Peyer's patch (tissue), 4 donors: ENCODE results near the gene LRRK1. TPM values are rescaled to one million over a fixed set of nuclear protein-coding genes. Genes with fewer than 3 reads are reported as not detected.

Source experiments
- DNase-seq, 3 donors: peaks; one replicate each; pipeline ENCODE4 v3.0.0-alpha.2; 2017 to 2019
- H3K27ac ChIP-seq, 4 donors: fragments of 200-600 bp; sonication (generic); one replicate each; pipeline ENCODE4 v1.5.1; 2016 to 2019
- H3K27me3 ChIP-seq, 2 donors: fragments of 200-600 bp; sonication (generic); one replicate each; pipeline ENCODE4 v1.5.1; 2019
- H3K36me3 ChIP-seq, 3 donors: fragments of 200-600 bp; sonication (generic); one replicate each; pipeline ENCODE4 v1.5.1; 2016 to 2019
- H3K4me1 ChIP-seq, 4 donors: fragments of 200-600 bp; sonication (generic); one replicate each; pipeline ENCODE4 v1.5.1; 2016 to 2019
- H3K4me3 ChIP-seq, 4 donors: fragments of 200-600 bp; sonication (generic); 1 replicate in 3 of 4; 2 replicates in 1 of 4; pipeline ENCODE4 v1.5.1; 2016 to 2019; ENCODE audit warnings: mild to moderate bottlenecking in 1 of 4
- H3K9me3 ChIP-seq, 4 donors: fragments of 200-600 bp; sonication (generic); one replicate each; pipeline ENCODE4 v1.5.1; 2016 to 2019; ENCODE audit warnings: mild to moderate bottlenecking in 1 of 4
- POLR2A ChIP-seq, 2 donors: fragments of 450-650 bp; IDR thresholded peaks; one replicate each; pipeline ENCODE4 v1.5.1; 2017; ENCODE audit warnings: antibody characterized with exemption in 2 of 2, mild to moderate bottlenecking in 2 of 2, moderate library complexity in 2 of 2
- total RNA-seq, 4 donors: library from RNA; depleted of rRNA; stranded (reverse); fragments of >200 nt; gene quantifications; one replicate each; pipeline ENCODE4 v1.1.0, GENCODE V29; 2016
- TF ChIP-seq, protein P1 (sequence below), 6 experiments: fragments of 450-650 bp in 4 of 6; fragments of 200-600 bp in 2 of 6; sonication (generic) in 1 of 6; IDR thresholded peaks; one replicate each; pipeline ENCODE4 v1.5.1; 2017 to 2019; ENCODE audit warnings: antibody characterized with exemption in 6 of 6, mild to moderate bottlenecking in 3 of 6, moderate library complexity in 1 of 6

Gene LRRK1
- total RNA-seq, 4 donors from 2014 or later = 49.2 to 66.0 (median 55.5) TPM

- Histone ChIP-seq H3K4me1 (peaks cover 0 to 3% (median 0%) of the 10 kb centered on the region in 4 donors), H3K27me3 (no peaks in the 10 kb centered on the region), H3K4me3 (no peak overlapping the region), H3K9me3 (no peaks in the 10 kb centered on the region), H3K27ac (peak overlapping the region in 1 of 4 donors; percentile 4), H3K36me3 (peaks cover 0 to 55% (median 0%) of the 10 kb centered on the region in 3 donors)
- DNase-seq = no peak
- TF ChIP-seq, protein P1, sequence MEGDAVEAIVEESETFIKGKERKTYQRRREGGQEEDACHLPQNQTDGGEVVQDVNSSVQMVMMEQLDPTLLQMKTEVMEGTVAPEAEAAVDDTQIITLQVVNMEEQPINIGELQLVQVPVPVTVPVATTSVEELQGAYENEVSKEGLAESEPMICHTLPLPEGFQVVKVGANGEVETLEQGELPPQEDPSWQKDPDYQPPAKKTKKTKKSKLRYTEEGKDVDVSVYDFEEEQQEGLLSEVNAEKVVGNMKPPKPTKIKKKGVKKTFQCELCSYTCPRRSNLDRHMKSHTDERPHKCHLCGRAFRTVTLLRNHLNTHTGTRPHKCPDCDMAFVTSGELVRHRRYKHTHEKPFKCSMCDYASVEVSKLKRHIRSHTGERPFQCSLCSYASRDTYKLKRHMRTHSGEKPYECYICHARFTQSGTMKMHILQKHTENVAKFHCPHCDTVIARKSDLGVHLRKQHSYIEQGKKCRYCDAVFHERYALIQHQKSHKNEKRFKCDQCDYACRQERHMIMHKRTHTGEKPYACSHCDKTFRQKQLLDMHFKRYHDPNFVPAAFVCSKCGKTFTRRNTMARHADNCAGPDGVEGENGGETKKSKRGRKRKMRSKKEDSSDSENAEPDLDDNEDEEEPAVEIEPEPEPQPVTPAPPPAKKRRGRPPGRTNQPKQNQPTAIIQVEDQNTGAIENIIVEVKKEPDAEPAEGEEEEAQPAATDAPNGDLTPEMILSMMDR (IDR thresholded peaks at IDR 0.05) = no peak
- no peak for TF ChIP-seq POLR2A (IDR thresholded peaks at IDR 0.05)
These were observed 94.9 kb downstream of the LRRK1 start for GRCh38 chr15:101013769-101014675.

DNA sequence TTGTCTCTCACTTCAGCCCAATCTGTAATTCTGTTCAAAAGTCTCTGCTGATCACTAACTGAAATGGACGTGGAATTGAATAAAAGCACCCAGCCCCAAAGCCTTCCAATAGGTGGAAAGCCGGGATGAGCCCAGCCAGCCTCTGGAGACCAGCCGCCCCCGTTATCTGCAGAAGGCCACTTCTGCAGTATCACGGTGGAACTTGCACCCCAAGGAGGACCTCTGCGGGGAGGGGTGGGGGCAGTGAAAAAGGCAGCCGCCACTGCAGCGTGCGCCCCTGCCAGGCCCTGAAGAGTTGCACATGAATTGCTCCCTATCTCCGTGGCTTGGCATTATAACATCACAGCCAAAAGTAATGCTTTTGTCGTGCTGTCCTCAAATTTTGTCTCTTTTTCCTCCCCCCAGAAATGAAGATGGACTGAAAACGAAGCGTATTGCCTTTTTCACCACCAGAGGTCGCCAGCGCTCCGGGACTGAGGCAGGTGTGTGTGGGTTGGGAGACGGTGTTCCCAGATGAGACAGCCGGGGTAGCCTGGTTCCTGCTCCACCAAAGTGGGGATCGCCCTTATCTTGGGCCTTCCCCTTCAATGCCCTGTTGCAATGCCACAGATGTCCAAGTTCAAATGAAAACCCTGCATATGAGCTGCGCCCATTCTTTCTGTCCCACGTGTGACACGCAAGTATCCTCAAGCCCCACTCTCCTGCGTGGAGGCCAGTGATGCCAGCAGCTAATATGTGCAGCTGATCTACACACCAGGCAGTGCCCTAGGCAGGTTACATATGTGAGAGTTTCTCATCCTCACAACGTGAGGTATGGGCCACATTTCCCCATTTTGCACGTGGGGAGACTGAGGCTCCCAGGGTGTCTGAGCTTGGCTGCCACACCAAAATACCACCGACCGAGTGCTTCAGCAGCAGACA lies 96.0 kb downstream of the LRRK1 start:
- Histone ChIP-seq H3K36me3 (peaks cover 0 to 53% (median 0%) of the 10 kb centered on the region in 3 donors), H3K27me3 (no peaks in the 10 kb centered on the region), H3K27ac (no peak overlapping the region), H3K4me1 (peaks cover 0 to 3% (median 0%) of the 10 kb centered on the region in 4 donors), H3K9me3 (no peaks in the 10 kb centered on the region), H3K4me3 (no peak overlapping the region)
- no peak for TF ChIP-seq POLR2A (IDR thresholded peaks at IDR 0.05)
- TF ChIP-seq, protein P1 (IDR thresholded peaks at IDR 0.05) = peak; percentile 59 to 84 (median 73)
- DNase-seq = peak; percentile 59 to 87 (median 76)

DNA sequence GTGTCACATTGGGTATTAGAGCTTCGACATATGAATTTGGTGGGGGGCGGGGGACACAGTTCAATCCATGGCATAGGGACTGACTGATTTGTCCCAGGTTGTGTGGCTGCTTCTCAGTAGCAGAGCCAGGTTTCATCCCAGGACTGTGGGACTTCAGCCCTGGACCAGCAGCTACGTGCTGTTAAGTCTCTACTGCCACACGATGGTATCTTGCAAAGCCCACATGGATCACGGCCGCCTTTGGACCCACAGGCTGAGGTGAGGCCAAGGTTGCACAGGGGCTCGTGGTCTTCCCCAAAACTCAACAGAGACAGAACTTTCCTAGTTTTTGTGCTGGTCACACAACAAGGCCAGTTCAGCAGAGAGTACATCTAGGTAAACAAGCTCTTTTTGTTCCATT lies 97.4 kb downstream of the LRRK1 start:
- peak overlapping the region in 1 of 4 donors; percentile 46 for H3K27ac ChIP-seq
- H3K4me1 ChIP-seq = peaks cover 0 to 3% (median 0%) of the 10 kb centered on the region in 4 donors
- peaks cover 0 to 50% (median 0%) of the 10 kb centered on the region in 3 donors for H3K36me3 ChIP-seq
- H3K27me3 ChIP-seq = no peaks in the 10 kb centered on the region
- no peak overlapping the region for H3K4me3 ChIP-seq
- H3K9me3 ChIP-seq = no peaks in the 10 kb centered on the region
- no peak for DNase-seq
- TF ChIP-seq, protein P1 (IDR thresholded peaks at IDR 0.05) = no peak
- no peak for TF ChIP-seq POLR2A (IDR thresholded peaks at IDR 0.05)

- H3K27me3 ChIP-seq = no peaks in the 10 kb centered on the region
- H3K27ac ChIP-seq = peak overlapping the region in 1 of 4 donors; percentile 46
- TF ChIP-seq POLR2A (IDR thresholded peaks at IDR 0.05) = no peak
- TF ChIP-seq, protein P1 (IDR thresholded peaks at IDR 0.05) = no peak
- H3K4me1 ChIP-seq = peaks cover 0 to 3% (median 0%) of the 10 kb centered on the region in 4 donors
- H3K4me3 ChIP-seq = no peak overlapping the region
- DNase-seq = no peak
- H3K36me3 ChIP-seq = peaks cover 0 to 51% (median 0%) of the 10 kb centered on the region in 3 donors
- H3K9me3 ChIP-seq = no peaks in the 10 kb centered on the region
These were observed 98.1 kb downstream of the LRRK1 start for GRCh38 chr15:101017093-101017754.

- no peak for DNase-seq
- Histone ChIP-seq H3K4me1 (peaks cover 0 to 3% (median 0%) of the 10 kb centered on the region in 4 donors), H3K27me3 (no peaks in the 10 kb centered on the region), H3K9me3 (no peaks in the 10 kb centered on the region), H3K27ac (no peak overlapping the region), H3K4me3 (no peak overlapping the region), H3K36me3 (peaks cover 0 to 47% (median 0%) of the 10 kb centered on the region in 3 donors)
- TF ChIP-seq, protein P1 (IDR thresholded peaks at IDR 0.05) = no peak
- TF ChIP-seq POLR2A (IDR thresholded peaks at IDR 0.05) = no peak
These were observed 98.9 kb downstream of the LRRK1 start for GRCh38 chr15:101018016-101018415.
